ENCODE data around the gene SUGCT.

- TF ChIP-seq CTCF (IDR thresholded peaks at IDR 0.05) (no peak), POLR2AphosphoS5 (IDR thresholded peaks at IDR 0.05) (no peak), POLR2A (IDR thresholded peaks at IDR 0.05) (no peak)
Measured at GRCh38 chr7:40629891-40630290, 495.1 kb downstream of the SUGCT start.
